ENCODE results near the gene TBC1D23. TPM values are rescaled to one million over a fixed set of nuclear protein-coding genes. Genes with fewer than 3 reads are reported as not detected.

TBC1D23 gene
- total RNA-seq, 4 donors from 2014 or later, result 40.7 to 397 (median 101) TPM

GRCh38 chr3:100277255-100277800 is 16.5 kb downstream of the TBC1D23 start:
- no peak for DNase-seq
- Histone ChIP-seq H3K4me1 (no peaks in the 10 kb centered on the region), H3K9me3 (no peaks in the 10 kb centered on the region), H3K4me3 (no peak overlapping the region), H3K27ac (no peak overlapping the region), H3K27me3 (no peaks in the 10 kb centered on the region), H3K36me3 (no peaks in the 10 kb centered on the region)
- intact Hi-C loops (cut with DNase I; ENCODE audit: low total_unique reads), result no loop called here
- TF ChIP-seq POLR2A (IDR thresholded peaks at IDR 0.05) (no peak), CTCF (IDR thresholded peaks at IDR 0.05) (no peak)

- Histone ChIP-seq H3K4me3 (no peak overlapping the region), H3K27me3 (no peaks in the 10 kb centered on the region), H3K27ac (no peak overlapping the region), H3K36me3 (no peaks in the 10 kb centered on the region), H3K4me1 (no peaks in the 10 kb centered on the region), H3K9me3 (no peaks in the 10 kb centered on the region)
- no peak for DNase-seq
- intact Hi-C loops (cut with DNase I; ENCODE audit: low total_unique reads), result no loop called here
- TF ChIP-seq POLR2A (IDR thresholded peaks at IDR 0.05) (no peak), CTCF (IDR thresholded peaks at IDR 0.05) (no peak)
These were observed 18.1 kb downstream of the TBC1D23 start for GRCh38 chr3:100278910-100279309.

GRCh38 chr3:100288288-100288894 is 27.6 kb downstream of the TBC1D23 start:
- no peak overlapping the region for H3K27ac ChIP-seq
- H3K9me3 ChIP-seq, result no peaks in the 10 kb centered on the region
- H3K36me3 ChIP-seq, result no peaks in the 10 kb centered on the region
- no peaks in the 10 kb centered on the region for H3K4me1 ChIP-seq
- no peak for DNase-seq
- no peak for TF ChIP-seq CTCF (IDR thresholded peaks at IDR 0.05)
- no peak for TF ChIP-seq POLR2A (IDR thresholded peaks at IDR 0.05)
- H3K4me3 ChIP-seq, result no peak overlapping the region
- intact Hi-C loops (cut with DNase I; ENCODE audit: low total_unique reads), result no loop called here
- no peaks in the 10 kb centered on the region for H3K27me3 ChIP-seq

GRCh38 chr3:100289339-100289738 is 28.5 kb downstream of the TBC1D23 start:
- Histone ChIP-seq H3K4me3 (no peak overlapping the region), H3K4me1 (no peaks in the 10 kb centered on the region), H3K27ac (no peak overlapping the region), H3K36me3 (no peaks in the 10 kb centered on the region), H3K9me3 (no peaks in the 10 kb centered on the region), H3K27me3 (no peaks in the 10 kb centered on the region)
- TF ChIP-seq CTCF (IDR thresholded peaks at IDR 0.05), result no peak
- TF ChIP-seq POLR2A (IDR thresholded peaks at IDR 0.05), result no peak
- intact Hi-C loops (cut with DNase I; ENCODE audit: low total_unique reads), result no loop called here
- DNase-seq, result no peak

GRCh38 chr3:100295089-100295488 is 34.3 kb downstream of the TBC1D23 start:
- Histone ChIP-seq H3K4me1 (no peaks in the 10 kb centered on the region), H3K9me3 (no peaks in the 10 kb centered on the region), H3K27ac (no peak overlapping the region), H3K27me3 (no peaks in the 10 kb centered on the region), H3K36me3 (no peaks in the 10 kb centered on the region), H3K4me3 (no peak overlapping the region)
- DNase-seq, result no peak
- intact Hi-C loops (cut with DNase I; ENCODE audit: low total_unique reads), result no loop called here
- no peak for TF ChIP-seq CTCF (IDR thresholded peaks at IDR 0.05)
- TF ChIP-seq POLR2A (IDR thresholded peaks at IDR 0.05), result no peak

All from uterus (tissue), 4 donors.